Fibroblast of mammary gland (primary cell): ENCODE results near the gene NDRG3.
"Not testable (repeated sequence)": the region's sequence is repeated elsewhere in the genome, so short reads cannot be mapped to it uniquely, and the experiment has no call there.

ENCODE experiments used
- DNase-seq: peaks from one replicate; pipeline ENCODE4 v3.0.0-alpha.2; 2010; ENCODE audit warnings: low read depth
- H3K4me3 ChIP-seq: 2 replicates; pipeline ENCODE4 v1.5.1; 2011; ENCODE audit warnings: low read depth, mild to moderate bottlenecking, low read length, moderate library complexity; ENCODE audit not compliant: control insufficient read depth
- TF ChIP-seq, protein P1 (sequence below): conservative IDR thresholded peaks from 2 replicates; pipeline ENCODE4 v1.5.1; 2011; ENCODE audit warnings: low read depth, low read length, inconsistent platforms; ENCODE audit not compliant: control insufficient read depth, insufficient read depth

The NDRG3 gene

DNA sequence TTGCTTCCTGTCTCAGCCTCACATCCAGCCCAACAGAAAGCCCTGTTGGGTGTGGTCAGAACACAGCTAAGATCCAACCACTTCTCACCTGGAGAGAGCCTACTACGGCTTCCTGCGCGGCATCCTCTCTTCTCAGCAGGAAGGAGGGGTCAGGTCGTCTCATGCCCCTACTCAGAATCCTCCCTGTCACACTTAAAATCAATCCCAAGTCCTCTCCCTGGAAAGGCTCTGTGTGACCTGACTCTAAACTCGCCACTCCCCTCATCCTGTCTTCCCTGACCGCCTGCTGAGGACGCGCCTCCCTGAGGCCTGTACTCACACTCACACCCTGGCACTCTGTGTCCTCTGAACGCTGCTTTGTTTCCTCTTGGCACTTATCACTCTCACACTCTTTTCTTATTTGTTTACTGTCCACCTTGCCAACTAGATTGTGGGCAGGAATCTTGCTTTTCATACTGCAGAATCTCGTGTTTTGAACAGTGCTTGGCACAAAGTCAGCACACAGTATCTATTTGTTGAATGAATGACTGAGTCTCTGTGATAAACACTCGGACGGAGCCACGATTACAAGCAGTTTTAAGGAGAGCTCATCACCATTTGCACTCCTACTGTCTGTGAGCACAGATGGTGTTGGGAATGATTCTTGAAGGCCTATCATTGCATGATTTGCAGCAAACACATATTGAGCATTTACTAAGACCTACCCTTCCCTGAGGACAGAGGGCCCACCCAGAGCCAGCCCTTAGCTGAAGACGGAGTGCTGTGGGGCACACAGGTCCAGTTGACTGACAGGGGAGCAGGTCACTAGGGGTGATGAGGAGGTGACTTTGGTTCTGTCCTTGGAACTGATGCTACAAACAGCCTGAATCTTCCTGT, 121.6 kb downstream of the NDRG3 start:
- no peak for DNase-seq
- no peak overlapping the region for H3K4me3 ChIP-seq

DNA sequence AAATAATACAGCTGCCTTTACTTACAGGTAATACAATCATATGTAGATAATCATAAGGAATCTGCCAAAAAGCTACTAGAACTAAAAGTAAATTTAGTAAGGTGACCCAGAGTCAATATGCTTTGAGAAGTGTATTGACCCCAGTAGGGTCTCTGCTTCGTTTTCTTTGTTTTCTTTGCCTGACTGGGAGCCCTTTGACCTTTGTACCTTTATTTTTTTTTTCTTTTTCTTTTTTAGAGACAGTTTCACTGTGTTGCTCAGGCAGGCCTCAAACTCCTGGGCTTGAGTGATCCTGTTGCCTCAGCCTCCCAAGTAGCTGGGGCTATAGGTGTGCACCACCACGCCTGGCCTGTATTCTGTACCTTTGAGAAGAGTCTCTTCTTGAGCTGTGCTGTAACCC, 122.4 kb downstream of the NDRG3 start:
- no peak for DNase-seq
- H3K4me3 ChIP-seq = no peak overlapping the region
- TF ChIP-seq, protein P1, sequence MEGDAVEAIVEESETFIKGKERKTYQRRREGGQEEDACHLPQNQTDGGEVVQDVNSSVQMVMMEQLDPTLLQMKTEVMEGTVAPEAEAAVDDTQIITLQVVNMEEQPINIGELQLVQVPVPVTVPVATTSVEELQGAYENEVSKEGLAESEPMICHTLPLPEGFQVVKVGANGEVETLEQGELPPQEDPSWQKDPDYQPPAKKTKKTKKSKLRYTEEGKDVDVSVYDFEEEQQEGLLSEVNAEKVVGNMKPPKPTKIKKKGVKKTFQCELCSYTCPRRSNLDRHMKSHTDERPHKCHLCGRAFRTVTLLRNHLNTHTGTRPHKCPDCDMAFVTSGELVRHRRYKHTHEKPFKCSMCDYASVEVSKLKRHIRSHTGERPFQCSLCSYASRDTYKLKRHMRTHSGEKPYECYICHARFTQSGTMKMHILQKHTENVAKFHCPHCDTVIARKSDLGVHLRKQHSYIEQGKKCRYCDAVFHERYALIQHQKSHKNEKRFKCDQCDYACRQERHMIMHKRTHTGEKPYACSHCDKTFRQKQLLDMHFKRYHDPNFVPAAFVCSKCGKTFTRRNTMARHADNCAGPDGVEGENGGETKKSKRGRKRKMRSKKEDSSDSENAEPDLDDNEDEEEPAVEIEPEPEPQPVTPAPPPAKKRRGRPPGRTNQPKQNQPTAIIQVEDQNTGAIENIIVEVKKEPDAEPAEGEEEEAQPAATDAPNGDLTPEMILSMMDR = no peak

More for the DNA sequence above, 121.6 kb downstream of the NDRG3 start:
- TF ChIP-seq, protein P1 = no peak

DNA sequence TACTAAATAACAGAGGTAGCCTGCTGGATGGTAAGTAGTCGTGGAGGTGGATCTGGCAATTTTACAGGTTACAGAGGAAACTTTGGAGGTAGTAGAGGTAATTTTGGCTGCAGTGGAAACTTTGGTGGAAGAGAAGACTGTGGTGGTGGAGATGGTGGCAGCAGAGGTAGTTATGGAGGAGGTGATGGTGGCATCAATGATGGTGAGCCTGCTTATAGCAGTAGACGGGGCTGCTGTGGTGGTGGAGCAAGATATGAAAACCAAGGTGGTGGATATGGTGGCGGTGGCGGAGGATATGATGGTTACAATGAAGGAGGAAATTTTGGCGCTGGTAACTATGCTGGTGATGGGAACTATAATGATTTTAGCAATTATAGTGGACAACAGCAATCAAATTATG, 125.0 kb downstream of the NDRG3 start:
- TF ChIP-seq, protein P1 = no peak
- H3K4me3 ChIP-seq = no peak overlapping the region
- DNase-seq = no peak

DNA sequence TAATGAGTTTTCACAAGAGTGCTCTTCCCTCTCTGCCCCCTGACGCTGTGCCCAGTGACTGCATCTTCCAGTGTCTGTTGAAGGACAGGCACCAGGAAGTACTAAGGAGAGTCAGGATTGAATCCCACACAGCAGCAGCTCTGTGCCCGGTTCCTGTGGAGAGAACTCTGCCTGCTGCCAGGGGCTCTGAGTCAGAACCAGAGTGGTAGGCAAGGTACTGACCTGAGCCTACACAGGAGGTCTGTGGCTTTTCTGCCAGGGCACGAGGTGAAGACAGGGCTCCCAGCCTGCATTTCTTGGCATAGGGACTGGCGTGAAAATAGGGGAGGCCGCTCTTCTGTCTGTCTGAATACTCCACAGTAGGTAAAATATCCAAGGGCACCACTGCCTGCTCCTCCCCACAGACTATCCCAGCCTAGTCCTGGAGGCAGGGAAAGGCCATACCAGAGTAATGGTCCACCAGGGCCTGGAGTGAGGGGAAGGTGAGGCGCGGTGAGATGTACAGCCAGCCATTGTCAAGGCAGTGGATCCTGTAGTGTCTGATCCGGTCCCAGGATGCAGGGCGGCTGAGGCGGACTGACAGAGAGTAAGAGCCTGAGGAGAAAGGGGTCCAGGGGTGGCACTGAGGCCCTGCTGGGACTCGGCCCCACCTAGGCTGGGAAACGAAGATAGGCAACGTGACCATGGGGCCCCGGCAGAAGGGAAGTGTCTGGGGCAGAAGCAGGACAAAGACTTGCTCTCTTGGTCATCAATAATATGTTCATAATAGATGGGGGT, 130.9 kb downstream of the NDRG3 start:
- TF ChIP-seq, protein P1 = no peak
- DNase-seq = no peak
- no peak overlapping the region for H3K4me3 ChIP-seq

DNA sequence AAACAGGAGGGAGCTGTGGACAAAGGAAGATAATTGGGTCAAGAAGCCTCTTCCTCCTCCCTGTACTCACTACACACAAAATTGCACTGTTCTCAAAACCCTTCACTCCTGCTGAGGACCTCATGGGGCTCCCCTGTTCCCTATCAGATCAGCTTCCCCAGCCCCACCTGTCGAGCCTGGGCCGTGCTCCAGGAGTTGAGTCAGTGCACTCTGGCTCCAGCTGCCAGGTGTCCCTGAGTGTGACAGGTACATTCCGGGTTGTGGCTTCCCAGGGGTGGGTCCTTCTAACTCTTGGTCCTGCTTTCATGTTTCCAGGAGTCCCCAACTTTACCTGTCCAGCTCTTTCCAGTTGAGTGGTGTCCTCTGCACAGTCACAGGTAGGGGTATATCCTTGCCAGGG, 131.9 kb downstream of the NDRG3 start:
- no peak for DNase-seq
- TF ChIP-seq, protein P1 = no peak
- no peak overlapping the region for H3K4me3 ChIP-seq

DNA sequence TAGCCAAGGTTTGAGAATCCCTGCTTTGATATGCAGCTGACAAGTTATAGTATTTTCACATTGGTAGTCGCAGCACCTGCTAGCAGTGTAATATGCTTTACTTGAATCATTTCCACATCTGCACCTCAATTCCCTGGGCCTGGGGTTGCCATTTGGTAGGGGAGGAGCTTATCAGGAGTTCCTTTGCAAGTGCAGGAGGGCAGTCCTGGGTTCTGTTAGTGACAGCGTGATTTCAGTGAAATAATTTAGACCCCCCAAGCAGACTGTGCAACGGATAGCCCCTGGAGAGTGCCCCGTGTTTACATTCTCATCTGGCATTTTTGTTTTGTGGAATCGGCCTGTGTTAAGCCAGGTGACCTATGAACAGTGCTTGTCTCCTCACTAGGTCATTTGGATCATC, 134.3 kb downstream of the NDRG3 start:
- H3K4me3 ChIP-seq = no peak overlapping the region
- TF ChIP-seq, protein P1 = no peak
- DNase-seq = no peak

DNA sequence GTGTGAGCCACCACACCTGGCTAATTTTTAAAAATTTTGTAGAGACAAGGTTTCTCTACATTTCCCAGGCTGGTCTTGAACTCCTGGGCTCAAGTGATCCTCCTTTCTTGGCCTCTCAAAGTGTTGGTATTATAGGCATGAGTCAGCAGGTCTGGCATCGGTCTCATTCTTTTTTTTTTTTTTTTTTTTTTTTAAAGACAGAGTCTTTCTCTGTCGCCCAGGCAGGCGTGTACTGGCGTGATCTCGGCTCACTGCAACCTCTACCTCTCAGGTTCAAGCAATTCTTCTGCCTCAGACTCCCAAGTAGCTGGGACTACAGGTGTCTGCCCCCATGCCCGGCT, 137.5 kb downstream of the NDRG3 start:
- DNase-seq, H3K4me3 ChIP-seq: not testable (repeated sequence)
